Breast epithelium (tissue), 4 donors: ENCODE measurements around the gene KLHL40. TPM values are rescaled to one million over a fixed set of nuclear protein-coding genes. Genes with fewer than 3 reads are reported as not detected.
A peak's percentile ranks its signal among the peaks of the same experiment; 100 is the strongest.

Experiments
- DNase-seq, 2 donors: peaks; one replicate each; pipeline ENCODE4 v3.0.0-alpha.2; 2019; ENCODE audit warnings: low spot score in 2 of 2
- H3K27ac ChIP-seq, 2 donors: fragments of 200-600 bp; sonication (generic) in 1 of 2; one replicate each; pipeline ENCODE4 v1.5.1; 2016 to 2019; ENCODE audit warnings: mild to moderate bottlenecking in 1 of 2
- H3K27me3 ChIP-seq, 2 donors: fragments of 200-600 bp; sonication (generic) in 1 of 2; one replicate each; pipeline versions ENCODE4 v1.5.1 to v1.6.0; 2017 to 2019; ENCODE audit warnings: control low read depth in 1 of 2, mild to moderate bottlenecking in 1 of 2
- H3K36me3 ChIP-seq: fragments of 200-600 bp; one replicate; pipeline ENCODE4 v1.5.1; 2019
- H3K4me1 ChIP-seq, 2 donors: fragments of 200-600 bp; sonication (generic); one replicate each; pipeline ENCODE4 v1.5.1; 2016 to 2019; ENCODE audit warnings: control low read depth in 1 of 2
- H3K4me3 ChIP-seq, 3 donors: fragments of 200-600 bp; sonication (generic); 1 replicate in 2 of 3; 2 replicates in 1 of 3; pipeline ENCODE4 v1.5.1; 2016 to 2019; ENCODE audit warnings: mild to moderate bottlenecking in 3 of 3, moderate library complexity in 2 of 3
- H3K9me3 ChIP-seq, 2 donors: fragments of 200-600 bp; sonication (generic) in 1 of 2; one replicate each; pipeline ENCODE4 v1.5.1; 2016 to 2019; ENCODE audit warnings: control low read depth in 1 of 2
- CTCF ChIP-seq, 3 donors: fragments of 450-650 bp; IDR thresholded peaks; one replicate each; pipeline ENCODE4 v1.5.1; 2016 to 2017; ENCODE audit warnings: antibody characterized with exemption in 3 of 3, mild to moderate bottlenecking in 3 of 3, moderate library complexity in 3 of 3
- POLR2A ChIP-seq: fragments of 450-650 bp; IDR thresholded peaks from one replicate; pipeline ENCODE4 v1.6.1; 2016; ENCODE audit warnings: antibody characterized with exemption, mild to moderate bottlenecking, moderate library complexity
- POLR2AphosphoS5 ChIP-seq, 3 donors: sonication (generic); formaldehyde crosslinking; IDR thresholded peaks; one replicate each; pipeline ENCODE4 v1.6.1; 2017; ENCODE audit warnings: antibody characterized with exemption in 3 of 3
- intact Hi-C: fragments of 100-400 bp; cut with DNase I; formaldehyde crosslinking; loops from one replicate; pipeline ENCODE4 v1.15.1; 2023; ENCODE audit warnings: low total_unique reads
- total RNA-seq, 3 donors: library from RNA; depleted of rRNA; stranded (reverse); fragments of >200 nt; gene quantifications; one replicate each; pipeline ENCODE4 v1.1.0, GENCODE V29; 2016

The KLHL40 gene
- total RNA-seq, 3 donors from 2014 or later, result not detected

GRCh38 chr3:42732196-42732828 lies 47.0 kb downstream of the KLHL40 start:
- Histone ChIP-seq H3K36me3 (no peaks in the 10 kb centered on the region), H3K9me3 (no peaks in the 10 kb centered on the region), H3K4me3 (no peak overlapping the region), H3K27me3 (no peaks in the 10 kb centered on the region), H3K27ac (peak overlapping the region in 1 of 2 donors; percentile 66), H3K4me1 (no peaks in the 10 kb centered on the region)
- intact Hi-C loops, result no loop called here
- DNase-seq, result peak in 1 of 2 donors; percentile 15
- TF ChIP-seq POLR2AphosphoS5 (IDR thresholded peaks at IDR 0.05) (no peak), CTCF (IDR thresholded peaks at IDR 0.05) (no peak)

DNA sequence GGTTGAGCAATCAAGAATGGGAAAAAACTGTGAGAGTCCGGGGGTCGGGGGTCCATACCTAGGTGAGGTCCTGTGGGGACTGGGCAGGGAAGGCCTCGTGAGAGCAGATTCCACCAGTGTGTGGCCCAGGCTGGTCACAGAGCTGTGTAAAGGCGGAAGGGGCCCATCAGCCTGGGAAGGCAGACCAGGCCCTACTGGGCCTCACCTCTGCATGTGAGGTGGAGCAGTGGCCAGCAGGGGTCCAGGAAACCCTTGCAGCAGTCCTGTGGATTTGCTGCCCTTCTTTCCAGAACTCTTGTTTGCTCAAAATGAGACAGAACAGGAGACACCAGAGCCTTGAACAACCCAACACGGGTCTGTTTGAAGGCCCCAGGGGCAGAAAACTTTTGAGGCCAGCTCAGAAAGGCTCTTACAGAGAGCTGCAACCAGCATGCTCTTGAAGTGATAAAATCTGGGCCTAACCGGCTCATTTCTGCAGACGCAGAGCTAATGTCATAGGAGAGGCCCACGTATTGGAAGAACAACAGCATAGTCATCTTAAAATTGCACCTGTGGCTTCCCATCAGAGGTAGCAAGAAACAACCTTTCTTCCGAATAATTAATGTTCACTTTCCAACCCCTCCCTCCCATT lies 47.6 kb downstream of the KLHL40 start:
- no peak for TF ChIP-seq POLR2A
- no peak for TF ChIP-seq CTCF (IDR thresholded peaks at IDR 0.05)
- no peak for TF ChIP-seq POLR2AphosphoS5 (IDR thresholded peaks at IDR 0.05)
- intact Hi-C loops, result no loop called here
- Histone ChIP-seq H3K4me3 (no peak overlapping the region), H3K4me1 (no peaks in the 10 kb centered on the region), H3K36me3 (no peaks in the 10 kb centered on the region), H3K9me3 (no peaks in the 10 kb centered on the region), H3K27me3 (no peaks in the 10 kb centered on the region), H3K27ac (peak overlapping the region in 1 of 2 donors; percentile 66)
- peak in 1 of 2 donors; percentile 2 for DNase-seq

DNA sequence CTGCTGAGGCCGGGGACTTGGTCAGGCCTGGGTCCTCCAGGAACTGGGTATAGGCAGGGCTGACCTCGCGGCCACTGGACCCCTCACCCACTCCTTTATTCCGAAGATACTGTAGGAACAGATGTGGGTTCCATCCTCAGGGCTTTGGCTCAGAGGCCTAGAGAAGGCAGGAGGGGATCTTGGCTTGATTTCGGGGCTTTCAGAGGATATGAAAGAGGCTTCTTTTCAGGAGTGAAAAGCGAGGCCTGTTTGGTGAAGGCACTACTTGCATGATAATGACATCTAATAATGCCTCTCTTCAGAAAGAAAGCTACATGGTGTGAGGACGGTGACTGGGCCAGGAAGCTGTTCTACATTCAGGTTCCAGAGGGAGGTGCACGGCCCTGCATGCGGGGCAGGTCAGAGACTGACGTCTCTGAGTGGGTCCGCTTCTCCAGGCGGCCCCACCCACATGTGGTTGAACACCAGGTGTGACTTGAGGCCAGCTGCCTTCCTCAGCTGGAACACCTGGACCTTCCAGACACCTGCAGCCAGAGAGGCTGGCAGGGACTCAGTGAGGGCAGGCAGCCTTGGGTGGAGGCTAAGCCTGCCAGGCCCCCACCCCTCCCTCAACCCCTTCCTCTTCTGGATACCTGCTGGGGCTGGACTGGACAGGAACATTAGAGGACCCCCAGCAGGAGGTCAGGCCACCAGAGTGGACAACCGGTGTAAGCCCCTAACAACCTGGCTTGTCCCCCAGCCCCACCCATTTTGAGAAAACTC lies 48.3 kb downstream of the KLHL40 start:
- no peaks in the 10 kb centered on the region for H3K4me1 ChIP-seq
- no peak for TF ChIP-seq POLR2A
- TF ChIP-seq CTCF (IDR thresholded peaks at IDR 0.05), result no peak
- TF ChIP-seq POLR2AphosphoS5 (IDR thresholded peaks at IDR 0.05), result no peak
- intact Hi-C loops, result no loop called here
- no peaks in the 10 kb centered on the region for H3K27me3 ChIP-seq
- peak in 1 of 2 donors; percentile 12 for DNase-seq
- no peak overlapping the region for H3K4me3 ChIP-seq
- H3K9me3 ChIP-seq, result no peaks in the 10 kb centered on the region
- H3K36me3 ChIP-seq, result no peaks in the 10 kb centered on the region
- H3K27ac ChIP-seq, result no peak overlapping the region

DNA sequence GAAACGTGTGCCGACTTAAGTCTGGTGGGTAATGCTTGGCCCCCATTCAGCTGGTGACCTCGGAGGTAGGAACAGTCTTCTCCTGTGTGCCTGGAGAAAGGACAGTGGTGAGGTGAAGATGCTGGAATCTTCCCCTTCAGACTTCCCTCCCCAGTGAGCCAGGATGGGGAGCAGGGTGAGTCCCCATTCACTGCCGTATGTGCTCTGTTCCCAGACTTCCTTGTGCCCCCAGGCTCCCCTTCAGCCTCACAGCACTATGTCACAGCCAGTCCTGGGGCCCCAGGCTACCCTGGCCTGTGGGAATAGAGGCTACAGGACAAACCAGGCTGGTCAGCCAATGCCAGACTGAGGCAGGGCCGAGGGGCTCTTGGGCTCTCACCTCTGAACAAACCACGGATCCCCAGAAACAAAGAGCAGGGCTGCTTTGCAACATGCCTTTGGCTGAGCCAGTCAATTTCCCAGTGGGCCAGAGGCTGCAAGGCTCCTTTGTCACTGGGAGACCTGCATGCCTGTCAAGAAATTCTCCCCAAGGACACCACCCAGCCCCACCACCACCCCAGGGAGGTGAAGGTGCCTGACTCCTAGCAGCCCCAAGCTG lies 49.0 kb downstream of the KLHL40 start:
- no peaks in the 10 kb centered on the region for H3K27me3 ChIP-seq
- no peak overlapping the region for H3K4me3 ChIP-seq
- no peaks in the 10 kb centered on the region for H3K9me3 ChIP-seq
- DNase-seq, result peak in 1 of 2 donors; percentile 14
- intact Hi-C loops, result no loop called here
- no peaks in the 10 kb centered on the region for H3K36me3 ChIP-seq
- no peak for TF ChIP-seq CTCF (IDR thresholded peaks at IDR 0.05)
- TF ChIP-seq POLR2A, result no peak
- TF ChIP-seq POLR2AphosphoS5 (IDR thresholded peaks at IDR 0.05), result no peak
- H3K4me1 ChIP-seq, result no peaks in the 10 kb centered on the region
- no peak overlapping the region for H3K27ac ChIP-seq

- H3K27ac ChIP-seq, result no peak overlapping the region
- H3K36me3 ChIP-seq, result no peaks in the 10 kb centered on the region
- H3K9me3 ChIP-seq, result no peaks in the 10 kb centered on the region
- TF ChIP-seq POLR2AphosphoS5 (IDR thresholded peaks at IDR 0.05), result no peak
- no peak for TF ChIP-seq CTCF (IDR thresholded peaks at IDR 0.05)
- TF ChIP-seq POLR2A, result no peak
- H3K27me3 ChIP-seq, result no peaks in the 10 kb centered on the region
- H3K4me3 ChIP-seq, result no peak overlapping the region
- DNase-seq, result no peak
- H3K4me1 ChIP-seq, result no peaks in the 10 kb centered on the region
- intact Hi-C loops, result no loop called here
These were observed 49.7 kb downstream of the KLHL40 start for GRCh38 chr3:42735019-42735418.
